ENCODE results near the gene RFPL3.

The RFPL3 gene

GRCh38 chr22:32352681-32353080, 5.0 kb upstream of the RFPL3 start:
- TF ChIP-seq ZNF510 (tag by site-specific recombination; IDR thresholded peaks at IDR 0.05; ENCODE audit: insufficient replicate concordance), result no peak
- no peak for TF ChIP-seq ZNF747 (tag by site-specific recombination; IDR thresholded peaks at IDR 0.05)
- TF ChIP-seq OSR2 (tag by site-specific recombination; IDR thresholded peaks at IDR 0.05), result no peak
- no peak for TF ChIP-seq ZNF624 (tag by site-specific recombination; IDR thresholded peaks at IDR 0.05)
- TF ChIP-seq ZNF404 (tag by site-specific recombination; IDR thresholded peaks at IDR 0.05), result no peak
- Histone ChIP-seq H3K27ac (ENCODE audit: extremely low read depth, low read depth, low read length) (no peak overlapping the region), H3K4me3 (ENCODE audit: low read depth, low read length) (no peak overlapping the region), H3K4me1 (ENCODE audit: control insufficient read depth, insufficient read depth, low read length) (no peaks in the 10 kb centered on the region), H3K9me3 (ENCODE audit: control insufficient read depth, insufficient read depth, low read depth, low read length) (no peaks in the 10 kb centered on the region), H3K36me3 (ENCODE audit: control insufficient read depth in 2 of 2, insufficient read depth in 1 of 2, low read length in 2 of 2) (no peaks in the 10 kb centered on the region)
- CTCF ChIA-PET, result no interaction called here
- POLR2A ChIA-PET, result no interaction called here

GRCh38 chr22:32353292-32353691, 4.4 kb upstream of the RFPL3 start:
- CTCF ChIA-PET, result interaction anchor here (0.5 kb wide), 2 partner anchors 1081 to 1377 kb away, joined by 3 to 4 read pairs; no protein-coding TSS in a partner anchor
- TF ChIP-seq ZNF157 (tag by site-specific recombination; IDR thresholded peaks at IDR 0.05) (no peak), ZBTB26 (tag by site-specific recombination; optimal IDR thresholded peaks at IDR 0.05) (no peak), PBX3 (CRISPR knock-in tag; IDR thresholded peaks at IDR 0.05) (no peak), YY2 (tag by site-specific recombination; IDR thresholded peaks at IDR 0.05) (no peak), ZNF558 (tag by site-specific recombination; IDR thresholded peaks at IDR 0.05) (no peak), ZNF280D (tag by site-specific recombination; IDR thresholded peaks at IDR 0.05) (no peak), GFI1B (tag by site-specific recombination; IDR thresholded peaks at IDR 0.05) (no peak), ZNF580 (tag by site-specific recombination; IDR thresholded peaks at IDR 0.05) (no peak), ZNF394 (tag by site-specific recombination; IDR thresholded peaks at IDR 0.05; ENCODE audit: borderline replicate concordance) (no peak), FEZF1 (tag by site-specific recombination; IDR thresholded peaks at IDR 0.05) (no peak), ZNF148 (tag by site-specific recombination; IDR thresholded peaks at IDR 0.05; ENCODE audit: borderline replicate concordance) (no peak), ZNF610 (tag by site-specific recombination; IDR thresholded peaks at IDR 0.05; ENCODE audit: borderline replicate concordance) (no peak), ZNF239 (tag by site-specific recombination; IDR thresholded peaks at IDR 0.05) (no peak), KLF10 (tag by site-specific recombination; IDR thresholded peaks at IDR 0.05) (no peak), ZNF626 (tag by site-specific recombination; IDR thresholded peaks at IDR 0.05) (no peak)
- Histone ChIP-seq H3K4me3 (ENCODE audit: low read depth, low read length) (no peak overlapping the region), H3K27ac (ENCODE audit: extremely low read depth, low read depth, low read length) (no peak overlapping the region), H3K9me3 (ENCODE audit: control insufficient read depth, insufficient read depth, low read depth, low read length) (no peaks in the 10 kb centered on the region), H3K4me1 (ENCODE audit: control insufficient read depth, insufficient read depth, low read length) (no peaks in the 10 kb centered on the region), H3K36me3 (ENCODE audit: control insufficient read depth in 2 of 2, insufficient read depth in 1 of 2, low read length in 2 of 2) (no peaks in the 10 kb centered on the region)
- POLR2A ChIA-PET, result no interaction called here
